H1 (cell line): Measurements from ENCODE around the gene RBM6. TPM values are rescaled to one million over a fixed set of nuclear protein-coding genes. Genes with fewer than 3 reads are reported as not detected.

ENCODE experiments used
- CTCF ChIA-PET: fragments of 300-600 bp; sonication (Branson Sonifier 250); formaldehyde crosslinking; loops from one replicate; lab custom pipeline; 2021; ENCODE audit not compliant: partially characterized antibody; lab: Charles Lee
- POLR2A ChIA-PET: fragments of 300-600 bp; sonication (Branson Sonifier 250); formaldehyde crosslinking; loops from one replicate; lab custom pipeline; 2021; ENCODE audit warnings: inconsistent platforms; ENCODE audit not compliant: partially characterized antibody; lab: Charles Lee
- DNase-seq, 2 experiments: peaks; one replicate each; pipeline versions ENCODE4 v3.0.0 to v3.0.0-alpha.2; 2010 to 2022; ENCODE audit warnings: low spot score in 2 of 2, low read depth in 1 of 2, mixed read lengths in 1 of 2
- FAIRE-seq: peaks from 2 replicates; lab custom pipeline; 2011; peaks lifted over from hg19 to GRCh38; lab: Jason Lieb, UNC
- H2AFZ ChIP-seq: 2 replicates; pipeline ENCODE4 v1.8.1; 2012; ENCODE audit warnings: low read length, inconsistent platforms
- H2AK5ac ChIP-seq: 2 replicates; pipeline ENCODE4 v1.6.1; 2013; ENCODE audit warnings: low read depth, low read length
- H2BK120ac ChIP-seq: replicated peaks from 2 replicates; pipeline ENCODE3; 2013; ENCODE audit warnings: low read depth, low read length, inconsistent platforms
- H2BK12ac ChIP-seq: 2 replicates; pipeline ENCODE4 v1.6.1; 2013; ENCODE audit warnings: low read depth, low read length
- H2BK15ac ChIP-seq: 2 replicates; pipeline ENCODE4 v1.6.1; 2013; ENCODE audit warnings: low read length
- H2BK20ac ChIP-seq: 2 replicates; pipeline ENCODE4 v1.6.1; 2013; ENCODE audit warnings: low read length
- H2BK5ac ChIP-seq: 2 replicates; pipeline ENCODE4 v1.6.1; 2013; ENCODE audit warnings: low read depth, low read length
- H3K14ac ChIP-seq: 2 replicates; pipeline ENCODE4 v1.6.1; 2013; ENCODE audit warnings: inconsistent platforms; ENCODE audit not compliant: insufficient read length
- H3K18ac ChIP-seq: 2 replicates; pipeline ENCODE4 v1.6.1; 2013; ENCODE audit warnings: low read length; ENCODE audit errors: extremely low read depth
- H3K23ac ChIP-seq: 2 replicates; pipeline ENCODE4 v1.6.1; 2013; ENCODE audit warnings: inconsistent platforms; ENCODE audit not compliant: insufficient read length
- H3K23me2 ChIP-seq: 2 replicates; pipeline ENCODE4 v1.6.1; 2013; ENCODE audit warnings: low read depth, low read length
- H3K27ac ChIP-seq: 2 replicates; pipeline ENCODE4 v1.6.1; 2011; ENCODE audit warnings: low read depth, low read length, inconsistent platforms
- H3K27me3 ChIP-seq, 4 experiments: replicated peaks in 1 of 4; 1 replicate in 1 of 4; 2 replicates in 3 of 4; pipeline versions ENCODE4 v1.6.1 to v1.8.1; 2011 to 2013; ENCODE audit warnings: low read length in 3 of 4, mild to moderate bottlenecking in 3 of 4, inconsistent platforms in 2 of 4, mixed read lengths in 2 of 4, moderate library complexity in 1 of 4; ENCODE audit not compliant: control insufficient read depth in 3 of 4, insufficient read depth in 3 of 4; ENCODE audit errors: extremely low read depth in 1 of 4
- H3K36me3 ChIP-seq, 4 experiments: 2 replicates each; pipeline versions ENCODE4 v1.6.1 to v1.8.1; 2011 to 2013; ENCODE audit warnings: mild to moderate bottlenecking in 4 of 4, low read length in 3 of 4, moderate library complexity in 2 of 4, control low read depth in 1 of 4, inconsistent platforms in 1 of 4; ENCODE audit not compliant: insufficient read depth in 4 of 4, control insufficient read depth in 2 of 4
- H3K4ac ChIP-seq: replicated peaks from 2 replicates; pipeline ENCODE3; 2013; ENCODE audit warnings: low read length, low read depth, mixed read lengths, inconsistent platforms; ENCODE audit not compliant: insufficient read length
- H3K4me1 ChIP-seq, 4 experiments: replicated peaks in 1 of 4; 1 replicate in 1 of 4; 2 replicates in 3 of 4; pipeline versions ENCODE4 v1.6.1 to v1.8.1; 2011 to 2013; ENCODE audit warnings: low read length in 3 of 4, inconsistent platforms in 2 of 4, mixed read lengths in 1 of 4; ENCODE audit not compliant: insufficient read depth in 4 of 4, control insufficient read depth in 3 of 4
- H3K4me2 ChIP-seq, 2 experiments: 2 replicates each; pipeline versions ENCODE4 v1.6.1 to v1.8.1; 2011 to 2013; ENCODE audit warnings: low read depth in 2 of 2, low read length in 2 of 2, control low read depth in 1 of 2, inconsistent platforms in 1 of 2, mild to moderate bottlenecking in 1 of 2; ENCODE audit not compliant: insufficient read depth in 1 of 2
- H3K4me3 ChIP-seq, 4 experiments: fragments of 200-600, 300-600 bp in 1 of 4; sonication (generic), shearing (Covaris generic), sonication (Bioruptor Twin) in 1 of 4; 2 replicates each; pipeline versions ENCODE4 v1.5.1 to v1.8.1; 2011 to 2016; ENCODE audit warnings: low read length in 4 of 4, low read depth in 3 of 4, control low read depth in 2 of 4, inconsistent platforms in 2 of 4, mild to moderate bottlenecking in 2 of 4, mixed read lengths in 1 of 4, moderate library complexity in 1 of 4; ENCODE audit not compliant: insufficient read depth in 2 of 4; ENCODE audit errors: extremely low read depth in 1 of 4
- H3K56ac ChIP-seq: replicated peaks from 2 replicates; pipeline ENCODE3; 2013; ENCODE audit warnings: low read depth, mild to moderate bottlenecking, mixed read lengths, low read length, inconsistent platforms; ENCODE audit not compliant: insufficient read length
- H3K79me1 ChIP-seq: 2 replicates; pipeline ENCODE4 v1.6.1; 2013; ENCODE audit warnings: low read depth, low read length, control low read depth
- H3K79me2 ChIP-seq, 2 experiments: 2 replicates each; pipeline versions ENCODE4 v1.6.1 to v1.8.1; 2012 to 2013; ENCODE audit warnings: low read length in 2 of 2, mild to moderate bottlenecking in 2 of 2, inconsistent platforms in 1 of 2; ENCODE audit not compliant: insufficient read depth in 2 of 2, control insufficient read depth in 1 of 2
- H3K9ac ChIP-seq, 4 experiments: replicated peaks in 1 of 4; 1 replicate in 1 of 4; 2 replicates in 3 of 4; pipeline versions ENCODE4 v1.6.1 to v1.8.1; 2011 to 2013; ENCODE audit warnings: low read depth in 3 of 4, low read length in 3 of 4, control low read depth in 2 of 4, mild to moderate bottlenecking in 2 of 4, moderate library complexity in 2 of 4, inconsistent platforms in 1 of 4; ENCODE audit errors: extremely low read depth in 1 of 4
- H3K9me3 ChIP-seq, 2 experiments: 2 replicates each; pipeline versions ENCODE4 v1.6.1 to v1.8.1; 2012 to 2013; ENCODE audit warnings: mild to moderate bottlenecking in 2 of 2, moderate library complexity in 2 of 2, control low read depth in 1 of 2, inconsistent platforms in 1 of 2, low read depth in 1 of 2, low read length in 1 of 2, mixed read lengths in 1 of 2; ENCODE audit not compliant: insufficient read depth in 2 of 2
- H4K20me1 ChIP-seq, 2 experiments: replicated peaks in 1 of 2; 2 replicates each; pipeline versions ENCODE3 to v1.8.1; 2011 to 2013; ENCODE audit warnings: inconsistent platforms in 2 of 2, low read length in 2 of 2, mild to moderate bottlenecking in 1 of 2; ENCODE audit not compliant: insufficient read depth in 2 of 2, control insufficient read depth in 1 of 2
- H4K5ac ChIP-seq: 2 replicates; pipeline ENCODE4 v1.6.1; 2013; ENCODE audit warnings: low read length, low read depth, mixed read lengths, inconsistent platforms; ENCODE audit not compliant: insufficient read length
- H4K8ac ChIP-seq: 2 replicates; pipeline ENCODE4 v1.8.0; 2013; ENCODE audit warnings: mild to moderate bottlenecking, moderate library complexity, low read length, inconsistent platforms; ENCODE audit not compliant: insufficient read depth; ENCODE audit errors: extremely low read depth
- H4K91ac ChIP-seq: replicated peaks from 2 replicates; pipeline ENCODE3; 2013; ENCODE audit warnings: low read length, mixed read lengths, inconsistent platforms; ENCODE audit not compliant: insufficient read length
- CBX5 ChIP-seq: fragments of 300-800, 300-1000 bp; sonication (generic); IDR thresholded peaks from 2 replicates; pipeline ENCODE4 v1.7.1; 2016; ENCODE audit warnings: antibody characterized with exemption, low read length, low read depth
- EGR1 ChIP-seq: IDR thresholded peaks from 2 replicates; pipeline ENCODE4 v1.6.1; 2011; ENCODE audit warnings: low read depth, low read length, borderline replicate concordance
- FOSL1 ChIP-seq: IDR thresholded peaks from 2 replicates; pipeline ENCODE4 v1.6.1; 2011; ENCODE audit warnings: mild to moderate bottlenecking, low read depth, low read length, moderate library complexity; ENCODE audit not compliant: insufficient read depth
- HDAC2 ChIP-seq, 2 experiments: fragments of 300-600 bp in 1 of 2; sonication (generic) in 1 of 2; IDR thresholded peaks; 2 replicates each; pipeline ENCODE4 v1.6.1; 2011 to 2012; ENCODE audit warnings: low read depth in 2 of 2, low read length in 2 of 2, mild to moderate bottlenecking in 2 of 2, moderate library complexity in 2 of 2, borderline replicate concordance in 1 of 2, inconsistent platforms in 1 of 2
- MAFK ChIP-seq: IDR thresholded peaks from 2 replicates; pipeline ENCODE4 v1.6.1; 2012; ENCODE audit warnings: low read depth, mild to moderate bottlenecking, improper control_type of control experiment, low read length
- NRF1 ChIP-seq: IDR thresholded peaks from 2 replicates; pipeline ENCODE4 v1.6.1; 2011; ENCODE audit warnings: mild to moderate bottlenecking, low read depth, low read length, improper control_type of control experiment
- PHF8 ChIP-seq: fragments of 200-600 bp; sonication (generic); conservative IDR thresholded peaks from 2 replicates; pipeline ENCODE4 v1.7.1; 2012; ENCODE audit warnings: low read depth, mild to moderate bottlenecking, inconsistent platforms, low read length, moderate library complexity
- RBBP5 ChIP-seq: IDR thresholded peaks from 2 replicates; pipeline ENCODE4 v1.7.1; 2012; ENCODE audit warnings: low read depth, mild to moderate bottlenecking, inconsistent platforms, low read length, moderate library complexity, borderline replicate concordance
- SUZ12 ChIP-seq: fragments of 200-600 bp; sonication (generic); IDR thresholded peaks from 2 replicates; pipeline ENCODE4 v1.6.1; 2012; ENCODE audit warnings: mild to moderate bottlenecking, inconsistent platforms, low read length, moderate library complexity, mixed read lengths
- TCF12 ChIP-seq: IDR thresholded peaks from 2 replicates; pipeline ENCODE4 v1.6.1; 2011; ENCODE audit warnings: low read depth, mild to moderate bottlenecking, low read length
- TEAD4 ChIP-seq: IDR thresholded peaks from 2 replicates; pipeline ENCODE4 v1.6.1; 2012; ENCODE audit warnings: low read depth, low read length, inconsistent platforms, mixed read lengths
- YY1 ChIP-seq: IDR thresholded peaks from 2 replicates; pipeline ENCODE4 v1.6.1; 2011; ENCODE audit warnings: low read depth, mild to moderate bottlenecking, low read length
- WGBS, 2 experiments: shearing (Covaris generic) in 1 of 2; methylation state at CpG; one replicate each; pipeline versions ENCODE4 v1.1.6 to v1.1.7; 2013 to 2015; ENCODE audit warnings: low lambda C conversion rate in 2 of 2, mixed read lengths in 2 of 2, inconsistent platforms in 1 of 2, low coverage in 1 of 2, missing lambda C conversion rate in 1 of 2; ENCODE audit not compliant: insufficient replicate concordance in 2 of 2, insufficient coverage in 1 of 2, insufficient read length in 1 of 2; ENCODE audit errors: extremely low coverage in 1 of 2, missing lambda C conversion rate in 1 of 2; 5-methylcytosine and 5-hydroxymethylcytosine counted together
- polyA plus RNA-seq, 7 experiments: library from polyadenylated mRNA; depleted of rRNA in 3 of 7; stranded (reverse) in 5 of 7; unstranded in 2 of 7; fragments of >200 nt in 5 of 7; fragments of 200-250 nt in 2 of 7; gene quantifications; 1 replicate in 5 of 7; 2 replicates in 1 of 7; 4 replicates in 1 of 7; pipeline versions ENCODE4 v1.2.1 to v1.2.3, GENCODE V29; 2011 to 2013; ENCODE audit warnings: missing spikeins in 2 of 7, mixed read lengths in 2 of 7
- total RNA-seq: library from RNA; stranded (reverse); fragmentation: NEBNext Ultra II Directional; extraction: Animal tissue kit (Norgen Biotek cat#: 25700); gene quantifications from 2 replicates; pipeline ENCODE4 v1.2.1, GENCODE V29; 2021
- TF ChIP-seq, protein P1 (sequence below): IDR thresholded peaks from 2 replicates; pipeline ENCODE4 v1.6.1; 2011; ENCODE audit warnings: low read depth, mild to moderate bottlenecking, low read length; ENCODE audit not compliant: insufficient read depth

Gene RBM6
- total and polyA plus RNA-seq, 2 of the 8 experiments (the other 6 are each of a cell fraction or from before 2014, with no cell fraction given), result 30.6 to 80.1 TPM

DNA sequence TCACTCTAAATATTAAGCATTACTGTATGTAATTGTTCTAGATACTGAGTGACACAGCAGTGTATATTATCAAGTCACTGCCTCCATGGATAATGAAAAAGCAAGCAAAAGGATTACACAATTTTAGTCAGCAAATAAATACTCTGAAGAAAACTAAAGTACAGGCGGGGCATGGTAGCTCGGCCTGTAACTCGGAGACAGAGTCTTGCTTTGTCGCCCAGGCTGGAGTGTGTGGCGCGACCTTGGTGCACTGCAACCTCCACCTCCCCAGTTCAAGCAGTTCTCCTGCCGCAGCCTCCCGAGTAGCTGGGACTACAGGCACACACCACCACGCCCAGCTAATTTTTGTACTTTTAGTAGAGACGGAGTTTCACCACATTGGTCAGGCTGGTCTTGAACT, 32.7 kb downstream of the RBM6 start:
- no peak overlapping the region for H3K27ac ChIP-seq

More for the DNA sequence above, 32.7 kb downstream of the RBM6 start:
- Histone ChIP-seq H2AK5ac (no peak overlapping the region), H4K5ac (no peak overlapping the region), H3K4me1 (peaks cover 0 to 3% (median 0%) of the 10 kb centered on the region in 4 experiments; a peak in 2 of 7 replicates), H3K27me3 (no peaks in the 10 kb centered on the region), H2BK12ac (no peak overlapping the region), H3K4me2 (no peak overlapping the region), H3K14ac (no peak overlapping the region), H3K56ac (no peak overlapping the region), H3K79me2 (0 out of 4 replicates have a peak, but pooled peaks cover 0 to 7% of the 10 kb centered on the region in 2 experiments), H2BK15ac (no peak overlapping the region), H3K9me3 (no peaks in the 10 kb centered on the region), H4K20me1 (peaks cover 0 to 2% of the 10 kb centered on the region in 2 experiments), H3K79me1 (0 out of 2 replicates have a peak, but pooled peaks cover 3% of the 10 kb centered on the region), H2BK20ac (no peak overlapping the region), H3K23ac (no peak overlapping the region), H3K4me3 (no peak overlapping the region), H3K23me2 (no peaks in the 10 kb centered on the region), H4K8ac (no peak overlapping the region), H2BK5ac (no peak overlapping the region), H3K18ac (no peak overlapping the region), H3K36me3 (peaks cover 3 to 32% (median 11%) of the 10 kb centered on the region in 4 experiments), H2BK120ac (no peak overlapping the region), H4K91ac (no peak overlapping the region), H2AFZ (no peak overlapping the region), H3K4ac (no peak overlapping the region), H3K9ac (no peak overlapping the region)
- DNase-seq, result no peak
- no peak for FAIRE-seq
- 95% methylated on average over 10 of the region's 10 CpGs; no CpG with 5 or more reads in 1 of the 2 experiments for WGBS, 2 experiments
- ChIA-PET CTCF (interaction anchor here (1.0 kb wide), 1 partner anchor 72 kb away, joined by 3 read pairs; no protein-coding TSS in a partner anchor), POLR2A (no interaction called here)
- TF ChIP-seq, protein P1, sequence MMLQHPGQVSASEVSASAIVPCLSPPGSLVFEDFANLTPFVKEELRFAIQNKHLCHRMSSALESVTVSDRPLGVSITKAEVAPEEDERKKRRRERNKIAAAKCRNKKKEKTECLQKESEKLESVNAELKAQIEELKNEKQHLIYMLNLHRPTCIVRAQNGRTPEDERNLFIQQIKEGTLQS, result no peak
- TF ChIP-seq MAFK (no peak), PHF8 (no peak), CBX5 (no peak), TEAD4 (no peak), YY1 (no peak), HDAC2 (IDR thresholded peaks at IDR 0.05; ENCODE audit: borderline replicate concordance in 1 of 2, low read depth in 2 of 2, low read length in 2 of 2) (no peak), SUZ12 (no peak), NRF1 (no peak), EGR1 (no peak), FOSL1 (no peak), RBBP5 (no peak), TCF12 (no peak)
